Measurements from ENCODE around the gene MAEA. TPM values are rescaled to one million over a fixed set of nuclear protein-coding genes. Genes with fewer than 3 reads are reported as not detected.

Gene MAEA
- total and polyA plus RNA-seq, 10 of the 15 experiments (the other 5 are each of a cell fraction or from before 2014, with no cell fraction given) = 3.6 to 67.1 (median 54.6) TPM

DNA sequence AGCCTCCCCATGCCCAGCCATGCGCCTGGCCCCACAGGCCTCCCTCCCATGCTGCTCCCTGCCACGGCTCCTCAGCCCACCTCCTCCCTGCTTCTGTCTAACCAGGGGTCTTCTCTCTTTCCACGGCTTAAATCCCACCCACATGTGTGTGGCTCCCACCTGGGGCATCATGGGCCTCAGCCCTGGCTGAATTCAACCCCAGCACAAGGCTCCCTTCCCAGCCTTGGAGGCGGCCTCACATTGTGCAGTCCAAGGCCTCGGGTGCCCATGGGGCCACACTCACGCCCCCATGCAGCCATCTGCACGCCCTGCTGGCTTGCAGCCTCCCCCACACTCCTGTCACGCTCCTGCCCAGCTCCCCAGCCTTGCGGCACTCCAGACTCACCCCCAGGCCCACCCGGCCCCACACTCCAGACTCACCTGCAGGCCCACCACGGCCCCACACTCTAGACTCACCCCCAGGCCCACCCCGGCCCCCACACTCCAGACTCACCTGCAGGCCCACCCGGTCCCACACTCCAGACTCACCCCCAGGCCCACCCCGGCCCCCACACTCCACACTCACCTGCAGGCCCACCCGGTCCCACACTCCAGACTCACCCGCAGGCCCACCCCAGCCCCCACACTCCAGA lies 27.0 kb downstream of the MAEA start:
- intact Hi-C loops (cut with micrococcal nuclease; ENCODE audit: unreplicated experiment) = no loop called here
- DNase-seq (ENCODE audit: low read depth, low spot score) = no peak
- Histone ChIP-seq H3K4me1 (ENCODE audit: control insufficient read depth, insufficient read depth, low read length) (no peaks in the 10 kb centered on the region), H3K36me3 (ENCODE audit: control insufficient read depth in 2 of 2, insufficient read depth in 2 of 2, low read length in 1 of 2) (peaks cover 17 to 39% of the 10 kb centered on the region in 2 experiments; a peak in 3 of 4 replicates), H2AFZ (ENCODE audit: control insufficient read depth, low read depth, low read length) (no peak overlapping the region), H3K27ac (ENCODE audit: control insufficient read depth, insufficient read depth) (no peak overlapping the region), H4K20me1 (ENCODE audit: control insufficient read depth, insufficient read depth) (no peaks in the 10 kb centered on the region), H3K27me3 (replicated peaks in 1 of 2; ENCODE audit: control insufficient read depth in 2 of 2, insufficient read depth in 2 of 2, low read length in 1 of 2) (no peaks in the 10 kb centered on the region), H3K4me2 (ENCODE audit: control insufficient read depth, insufficient read depth) (no peak overlapping the region), H3K79me2 (ENCODE audit: control insufficient read depth, insufficient read depth, low read length) (no peaks in the 10 kb centered on the region), H3K9me3 (replicated peaks; ENCODE audit: control insufficient read depth, insufficient read depth, low read length) (no peaks in the 10 kb centered on the region; the same call in 2 of the 3 replicates), H3K9ac (ENCODE audit: control insufficient read depth, insufficient read depth, low read length) (no peak overlapping the region), H3K4me3 (no peak overlapping the region)
- no TSS peak for BruUV-seq (replicated peaks)
- TF ChIP-seq POLR2A (IDR thresholded peaks at IDR 0.05; ENCODE audit: low read depth, low read length) = 0 out of 2 replicates have a peak, but pooled peaks have one; percentile 10
- no peak for TF ChIP-seq MEF2B (IDR thresholded peaks at IDR 0.05; ENCODE audit: partially characterized antibody, poor library complexity, severe bottlenecking)
- in situ Hi-C loops (cut with MboI) = no loop called here
- ChIA-PET POLR2A (no interaction called here), SMC1A (ENCODE audit: uncharacterized antibody, unreplicated experiment) (no interaction called here), CTCF (no interaction called here), RAD21 (ENCODE audit: unreplicated experiment) (no interaction called here)
- FAIRE-seq = no peak
- no peak for ATAC-seq
- WGBS (ENCODE audit: insufficient coverage, insufficient replicate concordance, low lambda C conversion rate, missing lambda C conversion rate) = 57% methylated on average over 10 of the region's 16 CpGs

DNA sequence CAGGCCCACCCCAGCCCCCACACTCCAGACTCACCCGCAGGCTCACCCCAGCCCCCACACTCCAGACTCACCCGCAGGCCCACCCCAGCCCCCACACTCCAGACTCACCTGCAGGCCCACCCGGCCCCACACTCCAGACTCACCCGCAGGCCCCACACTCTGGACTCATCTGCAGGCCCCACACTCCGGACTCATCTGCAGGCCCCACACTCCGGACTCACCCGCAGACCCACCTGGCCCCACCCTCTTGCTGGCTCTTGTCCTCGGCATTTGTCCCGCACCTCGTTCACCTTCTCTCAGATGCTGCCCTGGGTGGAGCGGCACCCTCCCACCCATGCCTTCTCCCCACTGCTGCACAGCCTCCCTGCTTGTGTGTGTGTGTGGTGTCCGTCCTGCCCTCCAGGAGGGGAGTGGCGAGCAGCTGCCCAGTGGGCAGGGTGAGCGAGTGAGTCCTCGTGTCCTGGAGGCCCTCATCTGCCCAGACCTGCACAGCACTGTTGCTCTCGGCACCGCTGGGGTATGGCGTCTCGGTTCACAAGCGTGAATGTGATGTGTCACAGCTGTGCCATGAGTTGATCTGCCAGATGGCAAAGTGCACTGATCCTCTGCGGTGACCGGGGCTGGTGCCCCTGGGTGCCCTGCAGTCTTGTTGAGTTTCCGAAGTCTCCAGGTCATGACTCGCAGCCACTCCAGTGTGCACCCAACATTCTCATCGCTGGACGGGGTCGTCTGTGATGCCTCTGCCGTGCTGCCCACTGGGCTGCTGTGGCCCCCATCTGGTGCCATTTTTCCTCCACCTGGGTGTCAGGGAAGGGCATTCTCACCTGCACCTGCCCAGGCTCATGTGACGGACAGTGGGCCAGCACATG lies 27.7 kb downstream of the MAEA start:
- H3K9ac ChIP-seq (ENCODE audit: control insufficient read depth, insufficient read depth, low read length) = no peak overlapping the region
- no peak overlapping the region for H3K27ac ChIP-seq (ENCODE audit: control insufficient read depth, insufficient read depth)
- 95% methylated on average over 26 of the region's 29 CpGs for whole genome bisulfite sequencing (ENCODE audit: insufficient coverage, insufficient replicate concordance, low lambda C conversion rate, missing lambda C conversion rate)
- SMC1A ChIA-PET (ENCODE audit: uncharacterized antibody, unreplicated experiment) = no interaction called here
- no peaks in the 10 kb centered on the region for H3K27me3 ChIP-seq (replicated peaks in 1 of 2; ENCODE audit: control insufficient read depth in 2 of 2, insufficient read depth in 2 of 2, low read length in 1 of 2)
- no peaks in the 10 kb centered on the region; the same call in 2 of the 3 replicates for H3K9me3 ChIP-seq (replicated peaks; ENCODE audit: control insufficient read depth, insufficient read depth, low read length)
- no peaks in the 10 kb centered on the region for H4K20me1 ChIP-seq (ENCODE audit: control insufficient read depth, insufficient read depth)
- intact Hi-C loops (cut with micrococcal nuclease; ENCODE audit: unreplicated experiment) (no loop called here), in situ Hi-C loops (cut with MboI) (no loop called here)
- no peaks in the 10 kb centered on the region for H3K79me2 ChIP-seq (ENCODE audit: control insufficient read depth, insufficient read depth, low read length)
- POLR2A ChIA-PET = no interaction called here
- TF ChIP-seq, protein P1, sequence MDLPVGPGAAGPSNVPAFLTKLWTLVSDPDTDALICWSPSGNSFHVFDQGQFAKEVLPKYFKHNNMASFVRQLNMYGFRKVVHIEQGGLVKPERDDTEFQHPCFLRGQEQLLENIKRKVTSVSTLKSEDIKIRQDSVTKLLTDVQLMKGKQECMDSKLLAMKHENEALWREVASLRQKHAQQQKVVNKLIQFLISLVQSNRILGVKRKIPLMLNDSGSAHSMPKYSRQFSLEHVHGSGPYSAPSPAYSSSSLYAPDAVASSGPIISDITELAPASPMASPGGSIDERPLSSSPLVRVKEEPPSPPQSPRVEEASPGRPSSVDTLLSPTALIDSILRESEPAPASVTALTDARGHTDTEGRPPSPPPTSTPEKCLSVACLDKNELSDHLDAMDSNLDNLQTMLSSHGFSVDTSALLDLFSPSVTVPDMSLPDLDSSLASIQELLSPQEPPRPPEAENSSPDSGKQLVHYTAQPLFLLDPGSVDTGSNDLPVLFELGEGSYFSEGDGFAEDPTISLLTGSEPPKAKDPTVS (IDR thresholded peaks at IDR 0.05; ENCODE audit: low read depth, low read length) = no peak
- TF ChIP-seq, protein P2, sequence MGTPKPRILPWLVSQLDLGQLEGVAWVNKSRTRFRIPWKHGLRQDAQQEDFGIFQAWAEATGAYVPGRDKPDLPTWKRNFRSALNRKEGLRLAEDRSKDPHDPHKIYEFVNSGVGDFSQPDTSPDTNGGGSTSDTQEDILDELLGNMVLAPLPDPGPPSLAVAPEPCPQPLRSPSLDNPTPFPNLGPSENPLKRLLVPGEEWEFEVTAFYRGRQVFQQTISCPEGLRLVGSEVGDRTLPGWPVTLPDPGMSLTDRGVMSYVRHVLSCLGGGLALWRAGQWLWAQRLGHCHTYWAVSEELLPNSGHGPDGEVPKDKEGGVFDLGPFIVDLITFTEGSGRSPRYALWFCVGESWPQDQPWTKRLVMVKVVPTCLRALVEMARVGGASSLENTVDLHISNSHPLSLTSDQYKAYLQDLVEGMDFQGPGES (IDR thresholded peaks at IDR 0.05) = no peak
- TF ChIP-seq, protein P3, sequence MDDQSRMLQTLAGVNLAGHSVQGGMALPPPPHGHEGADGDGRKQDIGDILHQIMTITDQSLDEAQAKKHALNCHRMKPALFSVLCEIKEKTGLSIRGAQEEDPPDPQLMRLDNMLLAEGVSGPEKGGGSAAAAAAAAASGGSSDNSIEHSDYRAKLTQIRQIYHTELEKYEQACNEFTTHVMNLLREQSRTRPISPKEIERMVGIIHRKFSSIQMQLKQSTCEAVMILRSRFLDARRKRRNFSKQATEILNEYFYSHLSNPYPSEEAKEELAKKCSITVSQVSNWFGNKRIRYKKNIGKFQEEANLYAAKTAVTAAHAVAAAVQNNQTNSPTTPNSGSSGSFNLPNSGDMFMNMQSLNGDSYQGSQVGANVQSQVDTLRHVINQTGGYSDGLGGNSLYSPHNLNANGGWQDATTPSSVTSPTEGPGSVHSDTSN (IDR thresholded peaks at IDR 0.05; ENCODE audit: insufficient replicate concordance, low read depth, low read length) = no peak
- TF ChIP-seq HDAC2 (IDR thresholded peaks at IDR 0.05) = no peak
- H3K4me2 ChIP-seq (ENCODE audit: control insufficient read depth, insufficient read depth) = no peak overlapping the region
- peaks cover 17 to 35% of the 10 kb centered on the region in 2 experiments; a peak in 3 of 4 replicates for H3K36me3 ChIP-seq (ENCODE audit: control insufficient read depth in 2 of 2, insufficient read depth in 2 of 2, low read length in 1 of 2)
- RAD21 ChIA-PET (ENCODE audit: unreplicated experiment) = no interaction called here
- DNase-seq (ENCODE audit: low read depth, low spot score) (no peak), ATAC-seq (no peak), FAIRE-seq (no peak)
- BruUV-seq (replicated peaks) = no TSS peak
- no peak overlapping the region for H3K4me3 ChIP-seq
- no peaks in the 10 kb centered on the region for H3K4me1 ChIP-seq (ENCODE audit: control insufficient read depth, insufficient read depth, low read length)
- CTCF ChIA-PET = no interaction called here
- H2AFZ ChIP-seq (ENCODE audit: control insufficient read depth, low read depth, low read length) = no peak overlapping the region

All from GM12878 (cell line).